Activated naive CD4-positive, alpha-beta T cell treated with anti-CD3 and anti-CD28 coated beads, Interleukin-2, amount 50 U/mL, for 24 hours (primary cell): ENCODE measurements around the gene DGCR8.

Source experiments
- H3K27ac Mint-ChIP-seq: one replicate; pipeline ENCODE4 v1.8.0; 2021; ENCODE audit warnings: mild to moderate bottlenecking, mixed read lengths
- H3K27me3 Mint-ChIP-seq: one replicate; pipeline ENCODE4 v1.8.0; 2021; ENCODE audit warnings: mixed read lengths
- H3K36me3 Mint-ChIP-seq: one replicate; pipeline ENCODE4 v1.8.0; 2021; ENCODE audit warnings: mixed read lengths
- H3K4me1 Mint-ChIP-seq: one replicate; pipeline ENCODE4 v1.8.0; 2021; ENCODE audit warnings: mixed read lengths
- H3K4me3 Mint-ChIP-seq: one replicate; pipeline ENCODE4 v1.8.0; 2021; ENCODE audit warnings: mild to moderate bottlenecking, mixed read lengths
- H3K9me3 Mint-ChIP-seq: one replicate; pipeline ENCODE4 v1.8.0; 2021; ENCODE audit warnings: mixed read lengths

The DGCR8 gene

DNA sequence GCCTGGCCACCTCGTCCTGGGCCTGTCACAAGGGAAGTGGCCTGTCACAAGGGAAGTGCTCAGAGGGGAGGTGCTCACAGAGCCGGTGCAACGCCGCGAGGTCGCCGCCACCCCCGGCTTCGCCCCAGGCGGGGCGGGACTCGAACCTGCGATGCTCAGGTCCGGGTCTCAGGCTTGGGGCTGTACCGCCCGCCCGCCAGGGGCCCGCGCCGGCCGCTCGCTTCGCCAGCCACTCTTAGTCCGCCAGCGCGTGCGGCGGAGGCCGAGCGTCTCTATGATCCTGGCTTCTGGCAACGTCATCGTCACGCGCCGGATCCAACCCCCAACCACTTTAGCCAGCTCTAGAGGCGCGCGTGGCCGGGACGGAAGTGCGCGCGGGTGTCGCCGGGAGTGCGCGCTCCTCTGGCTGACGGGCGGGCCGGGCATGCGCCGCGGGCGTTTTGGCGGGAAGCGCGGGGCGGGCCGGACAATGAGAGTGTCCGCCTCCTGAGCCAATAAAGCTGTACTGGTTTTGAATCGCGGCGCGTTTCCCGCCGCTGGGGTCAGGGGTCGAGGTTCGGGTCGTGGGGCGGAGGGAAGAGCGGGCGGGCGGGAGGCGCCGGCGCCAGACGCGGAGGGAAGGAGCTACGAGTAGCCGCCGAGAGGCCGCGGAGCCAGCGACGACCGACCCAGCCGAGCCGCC is 37.1 kb downstream of the DGCR8 start, which contains the start of gene TRMT2A:
TRMT2A (minus strand) TSS at position 276 of the 682 bp plus-strand sequence. CDS start 320 bp downstream, outside the sequence.
- H3K4me3 Mint-ChIP-seq: peak within 1 kb of the TSS; percentile 94
- peak within 1 kb of the TSS; percentile 97 for H3K27ac Mint-ChIP-seq
- no peaks in the 10 kb centered on the region for H3K9me3 Mint-ChIP-seq
- peaks cover 12% of the 10 kb centered on the region for H3K36me3 Mint-ChIP-seq
- peaks cover 42% of the 10 kb centered on the region for H3K4me1 Mint-ChIP-seq
- no peaks in the 10 kb centered on the region for H3K27me3 Mint-ChIP-seq

DNA sequence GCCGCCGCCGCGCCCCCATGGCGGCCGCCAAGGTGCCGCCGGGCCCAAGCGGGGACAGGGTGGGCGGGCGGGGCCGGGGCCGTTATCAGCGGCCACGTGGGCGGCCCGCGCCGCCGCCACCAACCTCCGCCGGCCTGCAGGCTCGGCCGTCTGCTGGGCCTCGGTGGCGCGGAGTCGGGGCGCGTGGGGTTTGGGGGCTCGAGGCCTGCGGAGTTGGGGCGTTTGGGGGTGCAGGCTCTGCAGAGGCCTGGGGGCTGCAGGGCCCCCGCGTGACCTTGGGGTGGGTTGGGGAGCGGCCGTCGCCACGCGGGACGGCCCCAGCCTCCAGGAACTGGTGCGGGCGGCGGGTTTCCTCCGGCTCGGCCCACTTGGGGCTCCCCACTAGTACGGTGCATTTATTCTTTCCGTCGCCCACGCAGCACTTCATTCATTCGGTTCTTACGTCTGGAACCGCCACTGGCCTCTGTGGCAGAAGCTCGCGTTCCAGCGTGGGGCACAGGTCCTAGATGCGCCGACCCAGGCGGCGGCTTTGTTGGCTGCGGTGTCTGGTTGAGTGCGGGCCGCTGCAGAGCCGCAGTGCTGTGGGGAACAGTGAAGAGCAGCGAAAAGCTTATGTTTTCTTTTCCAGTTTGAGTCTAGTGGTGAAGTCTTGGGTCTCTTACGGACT is 37.7 kb downstream of the DGCR8 start:
- Mint-ChIP-seq H3K27ac (peak overlapping the region; percentile 94), H3K4me3 (peak overlapping the region; percentile 94), H3K36me3 (peaks cover 12% of the 10 kb centered on the region), H3K27me3 (no peaks in the 10 kb centered on the region), H3K9me3 (no peaks in the 10 kb centered on the region), H3K4me1 (peaks cover 43% of the 10 kb centered on the region)

DNA sequence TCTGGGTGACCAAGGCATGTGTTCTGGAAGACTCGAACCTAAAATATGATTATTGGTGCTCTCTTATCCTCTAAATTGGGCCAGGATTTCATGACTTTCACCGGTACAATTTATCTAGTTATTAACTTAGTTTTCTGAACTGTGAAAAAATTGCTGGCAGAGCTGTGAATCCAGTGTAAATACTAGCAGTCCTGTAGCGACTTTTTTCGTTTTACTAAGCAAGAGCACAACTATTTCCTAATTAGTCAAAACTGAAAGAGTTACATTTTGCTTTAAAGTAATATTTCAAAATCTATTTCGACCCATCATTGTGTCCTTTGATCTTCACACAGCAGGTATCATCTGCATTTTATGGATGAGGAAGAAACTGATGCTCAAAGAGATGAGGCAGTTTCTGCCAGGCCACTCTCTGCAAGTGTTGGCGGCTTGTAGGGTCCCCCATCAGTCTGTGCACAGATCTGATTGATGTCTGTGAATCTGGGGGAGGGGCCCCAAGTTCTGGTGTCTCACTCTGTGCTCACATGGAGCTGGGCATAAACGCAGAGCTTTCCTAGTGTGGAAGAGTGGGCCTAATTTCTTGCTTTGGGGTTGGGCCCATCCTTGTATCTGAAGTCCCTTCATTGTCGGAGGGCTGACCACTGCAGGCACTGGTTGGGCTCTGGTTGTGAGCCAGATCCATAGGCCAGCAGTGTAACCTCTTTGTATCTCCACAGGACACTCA is 38.4 kb downstream of the DGCR8 start:
- no peaks in the 10 kb centered on the region for H3K27me3 Mint-ChIP-seq
- H3K4me1 Mint-ChIP-seq: peaks cover 43% of the 10 kb centered on the region
- peak overlapping the region; percentile 94 for H3K27ac Mint-ChIP-seq
- no peaks in the 10 kb centered on the region for H3K9me3 Mint-ChIP-seq
- H3K36me3 Mint-ChIP-seq: peaks cover 12% of the 10 kb centered on the region
- peak overlapping the region; percentile 94 for H3K4me3 Mint-ChIP-seq

DNA sequence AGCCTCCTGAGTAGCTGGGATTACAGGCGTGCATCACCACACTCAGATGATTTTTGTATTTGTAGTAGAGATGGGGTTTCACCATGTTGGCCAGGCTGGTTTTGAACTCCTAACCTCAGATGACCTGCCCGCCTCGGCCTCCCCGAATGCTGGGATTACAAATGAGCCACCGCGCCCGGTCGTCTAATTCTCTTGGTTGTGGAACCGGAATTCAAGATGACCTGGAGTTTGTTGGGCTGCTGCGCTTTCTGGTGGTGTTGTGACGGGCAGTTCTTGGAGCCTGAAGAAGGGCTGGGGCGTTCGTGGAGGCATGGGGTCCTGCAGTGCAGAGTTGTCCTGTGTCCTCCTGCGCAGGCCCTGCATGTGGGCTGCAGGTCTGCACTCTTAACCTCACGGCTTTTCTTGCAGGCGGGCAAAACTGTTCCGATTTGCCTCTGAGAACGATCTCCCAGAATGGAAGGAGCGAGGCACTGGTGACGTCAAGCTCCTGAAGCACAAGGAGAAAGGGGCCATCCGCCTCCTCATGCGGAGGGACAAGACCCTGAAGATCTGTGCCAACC is 41.9 kb downstream of the DGCR8 start:
- Mint-ChIP-seq H3K36me3 (peaks cover 7% of the 10 kb centered on the region), H3K27ac (no peak overlapping the region), H3K4me1 (peaks cover 33% of the 10 kb centered on the region), H3K27me3 (no peaks in the 10 kb centered on the region), H3K9me3 (no peaks in the 10 kb centered on the region), H3K4me3 (no peak overlapping the region)

DNA sequence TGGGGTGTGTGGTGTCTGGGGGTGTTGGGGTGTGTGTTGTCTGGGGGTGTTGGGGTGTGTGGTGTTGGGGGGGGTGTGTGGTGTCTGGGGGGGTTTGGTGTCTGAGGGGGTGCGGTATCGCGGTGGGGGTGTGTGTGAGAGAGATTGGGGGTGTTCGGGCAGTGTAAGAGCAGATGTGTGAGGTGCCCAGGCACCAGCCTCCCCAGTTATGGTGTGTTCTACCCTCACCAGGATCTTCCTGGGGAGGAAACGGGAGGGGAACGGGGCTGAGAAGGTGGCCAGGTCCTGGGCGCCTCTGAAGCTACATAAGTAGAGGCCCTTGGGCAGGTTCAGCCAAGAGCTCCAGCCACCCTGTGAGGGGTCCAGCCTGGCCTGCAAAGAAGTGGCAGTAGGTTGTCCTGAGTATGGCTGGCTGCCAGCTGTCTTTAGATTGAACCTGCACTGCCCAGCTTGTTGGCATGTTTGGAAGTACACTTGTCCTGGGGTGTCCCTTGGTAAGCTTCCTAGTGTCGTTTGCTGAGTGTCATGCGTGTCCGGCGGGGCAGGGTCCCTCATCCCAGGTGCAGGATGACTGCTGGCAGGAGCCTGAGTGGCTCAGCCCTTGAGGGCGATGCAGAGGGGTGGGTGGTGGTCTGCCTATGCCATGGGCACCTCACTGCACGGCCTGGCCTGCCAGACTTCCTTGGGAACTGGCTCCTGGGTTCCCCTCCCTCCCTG is 43.5 kb downstream of the DGCR8 start:
- H3K36me3 Mint-ChIP-seq: peaks cover 7% of the 10 kb centered on the region
- H3K9me3 Mint-ChIP-seq: no peaks in the 10 kb centered on the region
- H3K27ac Mint-ChIP-seq: no peak overlapping the region
- H3K4me1 Mint-ChIP-seq: peaks cover 28% of the 10 kb centered on the region
- H3K4me3 Mint-ChIP-seq: no peak overlapping the region
- H3K27me3 Mint-ChIP-seq: no peaks in the 10 kb centered on the region

DNA sequence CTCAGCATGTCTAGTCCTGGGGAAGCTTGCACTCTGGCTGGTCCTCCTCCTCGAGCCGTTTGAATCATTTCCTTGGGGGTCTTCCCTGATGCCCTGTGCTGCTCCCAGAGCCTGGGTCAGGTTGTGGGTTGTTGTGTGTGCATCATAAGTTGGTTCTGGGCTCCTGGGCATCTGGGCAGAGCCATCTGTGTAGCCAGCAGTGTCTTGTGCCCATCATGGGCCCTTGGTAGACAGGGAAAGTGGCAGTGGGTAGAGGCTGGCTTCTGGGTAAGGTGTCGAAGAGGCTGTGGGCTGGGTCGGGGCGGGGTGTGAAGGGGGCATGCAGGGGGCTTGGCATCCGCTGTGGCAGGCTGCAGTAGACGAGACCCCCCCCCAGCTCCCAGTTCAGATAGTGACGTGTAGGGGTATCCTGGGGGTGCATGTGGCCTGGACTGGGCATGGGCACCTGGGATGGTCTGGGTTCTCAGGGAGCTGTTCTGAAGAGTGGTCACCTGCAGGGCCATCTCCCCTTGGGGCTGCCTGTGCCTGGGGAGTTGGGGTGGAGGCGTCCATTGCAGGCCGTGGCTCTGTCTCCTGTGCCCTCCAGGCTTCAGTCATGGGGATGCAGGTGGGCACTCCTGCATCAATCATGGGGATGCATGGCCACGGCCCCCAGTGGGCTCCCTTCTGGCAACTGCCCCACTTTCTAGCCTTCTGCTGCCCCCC is 44.2 kb downstream of the DGCR8 start:
- H3K4me3 Mint-ChIP-seq: no peak overlapping the region
- H3K9me3 Mint-ChIP-seq: no peaks in the 10 kb centered on the region
- H3K4me1 Mint-ChIP-seq: peaks cover 26% of the 10 kb centered on the region
- no peaks in the 10 kb centered on the region for H3K27me3 Mint-ChIP-seq
- H3K27ac Mint-ChIP-seq: no peak overlapping the region
- peaks cover 4% of the 10 kb centered on the region for H3K36me3 Mint-ChIP-seq

DNA sequence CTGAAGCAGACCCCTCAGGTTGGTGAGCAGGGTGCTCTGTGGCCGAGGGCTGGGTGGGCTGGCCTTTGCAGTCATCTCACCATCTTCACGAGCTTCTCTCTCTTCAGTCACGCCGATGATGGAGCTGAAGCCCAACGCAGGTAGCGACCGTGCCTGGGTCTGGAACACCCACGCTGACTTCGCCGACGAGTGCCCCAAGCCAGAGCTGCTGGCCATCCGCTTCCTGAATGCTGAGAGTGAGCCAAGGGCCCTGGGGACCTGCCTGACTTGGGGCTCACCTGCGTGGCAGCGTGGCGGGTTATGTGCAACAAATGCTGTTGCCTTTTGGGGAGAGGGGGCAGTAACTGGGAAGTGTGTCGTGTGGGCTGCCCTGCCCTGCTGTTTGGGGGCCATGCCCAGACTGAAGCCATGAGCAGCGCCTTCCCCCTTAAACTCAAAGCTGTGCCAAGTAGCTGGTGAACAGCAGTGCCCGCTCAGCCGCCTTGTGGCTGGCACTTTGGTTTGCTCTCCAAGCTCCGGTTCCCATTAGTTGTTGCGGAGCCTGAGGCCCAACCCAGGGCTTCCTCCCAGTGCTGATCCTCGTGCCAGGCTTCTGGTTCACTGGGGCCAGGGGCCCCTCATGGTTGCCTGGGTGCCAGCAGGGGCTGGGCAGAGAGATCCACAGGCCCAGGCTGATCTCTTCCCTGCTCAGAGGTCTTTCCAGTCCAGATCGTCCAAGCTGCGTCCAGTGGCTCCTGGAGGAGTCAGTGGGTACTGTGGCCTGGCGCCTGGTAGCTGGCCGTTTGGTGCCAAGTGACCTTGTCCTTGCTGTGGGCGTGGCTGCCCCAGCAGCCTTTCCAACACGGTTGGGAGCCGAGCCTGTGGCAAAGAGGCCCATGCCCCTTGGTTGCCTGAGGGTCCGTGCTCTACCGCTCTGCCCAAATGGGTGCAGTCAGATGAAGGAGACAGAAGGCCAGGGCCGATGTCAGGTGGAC is 45.4 kb downstream of the DGCR8 start:
- no peaks in the 10 kb centered on the region for H3K9me3 Mint-ChIP-seq
- peaks cover 20% of the 10 kb centered on the region for H3K4me1 Mint-ChIP-seq
- no peaks in the 10 kb centered on the region for H3K27me3 Mint-ChIP-seq
- peaks cover 4% of the 10 kb centered on the region for H3K36me3 Mint-ChIP-seq
- H3K27ac Mint-ChIP-seq: no peak overlapping the region
- no peak overlapping the region for H3K4me3 Mint-ChIP-seq

DNA sequence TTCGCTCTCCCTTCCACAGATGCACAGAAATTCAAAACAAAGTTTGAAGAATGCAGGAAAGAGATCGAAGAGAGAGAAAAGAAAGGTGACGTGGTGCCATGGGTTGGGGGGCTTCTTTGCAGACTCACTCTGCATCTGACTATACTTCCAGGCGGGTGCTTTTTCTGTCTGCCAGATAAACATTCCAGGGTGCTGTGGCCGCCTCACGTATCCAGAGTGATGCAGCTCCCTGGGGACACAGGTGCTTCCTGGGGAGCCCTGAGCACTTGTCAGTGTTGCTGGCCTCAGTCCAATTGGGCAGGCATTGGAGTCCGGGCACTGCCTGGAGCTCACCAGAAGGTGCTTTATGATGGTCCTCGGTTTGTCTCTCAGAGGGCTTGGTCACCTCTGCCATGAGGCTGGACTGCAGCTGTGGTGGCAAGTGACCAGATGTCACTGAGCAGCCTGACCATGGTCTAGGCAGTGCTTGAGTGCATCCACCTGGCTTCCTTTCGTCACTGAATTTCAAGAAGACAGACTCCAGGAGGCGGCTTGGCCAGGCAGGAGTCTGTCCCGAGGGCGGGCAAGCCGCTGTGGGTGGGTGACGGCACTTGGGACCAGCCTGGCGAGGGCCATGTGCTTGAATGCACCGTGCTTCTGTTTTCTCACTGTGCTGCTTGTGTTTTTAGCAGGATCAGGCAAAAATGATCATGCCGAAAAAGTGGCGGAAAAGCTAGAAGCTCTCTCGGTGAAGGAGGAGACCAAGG is 46.4 kb downstream of the DGCR8 start:
- Mint-ChIP-seq H3K36me3 (peaks cover 4% of the 10 kb centered on the region), H3K4me3 (no peak overlapping the region), H3K4me1 (peaks cover 17% of the 10 kb centered on the region), H3K27ac (no peak overlapping the region), H3K27me3 (no peaks in the 10 kb centered on the region), H3K9me3 (no peaks in the 10 kb centered on the region)

DNA sequence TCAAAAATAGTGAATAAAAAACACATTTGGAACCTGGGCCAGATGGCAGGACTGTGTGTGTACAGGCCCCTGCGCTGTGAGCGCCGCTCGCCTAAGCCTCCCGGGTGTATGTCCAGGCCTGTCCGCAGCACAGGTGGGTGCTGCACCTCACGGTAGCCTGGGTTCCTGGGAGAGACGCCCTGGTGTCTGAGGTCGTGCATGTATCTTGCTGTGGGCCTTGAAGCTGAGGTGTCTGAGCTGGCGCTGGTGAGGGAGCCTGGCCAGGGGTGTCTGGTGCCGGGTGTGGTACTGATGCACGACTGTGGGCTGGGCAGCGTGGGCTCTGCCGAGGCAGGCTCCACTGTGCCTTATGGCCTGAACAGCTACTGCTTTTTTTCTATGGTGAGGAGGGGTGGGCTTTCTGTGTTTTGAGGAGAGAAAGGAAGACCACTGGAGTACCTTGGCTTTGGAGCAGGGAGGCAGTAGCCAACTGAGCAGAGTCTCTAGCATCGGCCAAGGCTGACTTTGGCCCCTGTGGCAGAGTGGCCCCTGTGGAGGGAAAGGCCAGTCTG is 47.4 kb downstream of the DGCR8 start:
- H3K27ac Mint-ChIP-seq: peak overlapping the region; percentile 25
- no peak overlapping the region for H3K4me3 Mint-ChIP-seq
- no peaks in the 10 kb centered on the region for H3K27me3 Mint-ChIP-seq
- H3K9me3 Mint-ChIP-seq: no peaks in the 10 kb centered on the region
- H3K36me3 Mint-ChIP-seq: peaks cover 2% of the 10 kb centered on the region
- H3K4me1 Mint-ChIP-seq: peaks cover 7% of the 10 kb centered on the region

DNA sequence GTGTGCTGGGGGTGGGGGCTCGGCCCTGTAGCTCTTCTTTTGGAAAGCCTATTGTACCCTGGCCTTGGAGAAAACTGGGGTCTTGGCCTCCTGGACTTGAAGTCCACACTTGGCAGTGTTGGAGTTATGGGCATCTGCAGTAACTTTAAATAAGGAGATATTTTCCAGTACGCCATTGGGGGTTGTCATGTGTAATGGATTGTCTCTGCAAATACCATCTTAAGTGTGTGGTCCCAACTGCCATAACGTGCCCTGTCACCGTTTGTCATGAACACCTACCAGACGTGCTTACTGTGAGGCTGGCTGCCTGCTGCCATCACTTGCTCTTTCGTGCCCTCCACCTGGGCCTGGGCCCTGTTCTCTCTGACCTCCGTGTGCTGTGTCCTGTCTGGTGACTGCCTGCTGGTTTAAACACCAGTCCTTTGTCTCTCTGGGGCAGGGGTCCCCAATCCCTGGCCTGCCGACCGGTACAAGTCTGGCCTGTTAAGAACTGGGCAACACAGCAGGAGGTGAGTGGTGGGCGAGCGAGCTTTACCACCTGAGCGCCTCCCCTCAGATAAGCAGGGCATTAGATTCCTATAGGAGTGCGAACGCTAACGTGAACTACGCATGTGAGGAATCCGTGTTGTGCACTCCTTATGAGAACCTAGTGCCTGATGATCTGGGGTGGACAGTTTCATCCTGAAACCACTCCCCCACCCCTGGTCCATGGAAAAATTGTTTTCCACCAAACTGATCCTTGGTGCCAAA is 48.0 kb downstream of the DGCR8 start:
- no peak overlapping the region for H3K27ac Mint-ChIP-seq
- H3K4me1 Mint-ChIP-seq: peaks cover 11% of the 10 kb centered on the region
- H3K36me3 Mint-ChIP-seq: peaks cover 2% of the 10 kb centered on the region
- H3K27me3 Mint-ChIP-seq: no peaks in the 10 kb centered on the region
- no peak overlapping the region for H3K4me3 Mint-ChIP-seq
- no peaks in the 10 kb centered on the region for H3K9me3 Mint-ChIP-seq

DNA sequence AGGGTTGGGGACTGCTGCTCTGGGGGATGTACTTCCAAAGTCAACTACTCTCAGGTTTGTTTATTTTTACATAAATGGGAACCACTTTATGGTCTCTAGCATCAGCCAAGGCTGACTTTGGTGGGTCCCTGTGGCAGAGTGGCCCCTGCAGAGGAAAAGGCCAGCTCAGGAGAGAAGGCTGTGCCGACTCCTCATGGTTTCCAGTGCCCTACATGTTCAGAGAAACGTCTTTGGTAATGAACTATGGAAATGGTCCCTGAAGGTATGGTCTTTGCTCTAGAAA is 48.5 kb downstream of the DGCR8 start:
- H3K4me1 Mint-ChIP-seq: peaks cover 16% of the 10 kb centered on the region
- H3K36me3 Mint-ChIP-seq: peaks cover 2% of the 10 kb centered on the region
- no peak overlapping the region for H3K4me3 Mint-ChIP-seq
- no peaks in the 10 kb centered on the region for H3K27me3 Mint-ChIP-seq
- H3K9me3 Mint-ChIP-seq: no peaks in the 10 kb centered on the region
- H3K27ac Mint-ChIP-seq: no peak overlapping the region

DNA sequence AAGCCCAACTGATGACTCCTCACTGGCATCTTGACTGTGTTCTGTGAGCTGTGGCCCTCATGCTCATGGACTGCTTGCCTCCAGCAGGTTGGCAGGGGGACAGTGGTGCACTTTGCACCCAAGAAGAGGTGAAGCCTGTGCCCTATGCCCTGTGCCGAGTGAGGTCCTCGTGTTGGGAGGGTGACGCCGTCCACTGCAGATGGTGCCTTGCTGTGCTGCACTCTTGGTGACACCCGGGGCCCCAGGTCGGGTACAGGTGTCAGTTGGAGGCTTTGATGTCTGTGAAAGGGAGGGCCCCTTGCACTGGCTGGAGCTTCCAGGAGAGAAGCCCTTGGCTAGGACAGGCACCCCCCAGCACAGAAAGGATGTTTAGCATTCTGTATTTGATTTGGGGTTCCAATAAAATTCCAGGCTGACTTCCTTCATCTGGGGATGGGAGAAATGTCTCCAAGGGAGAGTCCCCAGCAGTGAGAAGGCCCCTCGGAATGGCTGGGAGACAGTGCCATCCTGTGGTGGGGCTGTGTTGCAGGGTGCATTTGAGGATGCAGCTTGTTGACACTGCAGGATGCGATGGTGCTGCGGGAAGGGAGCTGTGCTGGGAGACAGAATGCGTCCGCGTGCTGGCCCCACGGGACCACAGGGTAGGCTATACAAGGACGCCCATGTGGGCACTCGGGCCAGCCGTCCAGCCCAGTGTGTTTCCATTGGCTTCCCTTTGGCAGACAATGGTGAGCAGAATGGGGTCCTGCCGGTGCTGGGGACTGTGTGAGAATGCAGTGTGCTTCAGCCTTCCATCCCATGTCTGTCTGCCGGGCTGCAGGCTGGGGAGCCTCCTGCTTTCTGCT is 49.1 kb downstream of the DGCR8 start:
- Mint-ChIP-seq H3K4me3 (peak overlapping the region; percentile 44), H3K9me3 (no peaks in the 10 kb centered on the region), H3K36me3 (peaks cover 2% of the 10 kb centered on the region), H3K27ac (peak overlapping the region; percentile 41), H3K4me1 (peaks cover 20% of the 10 kb centered on the region), H3K27me3 (no peaks in the 10 kb centered on the region)
